Keratinocyte (primary cell): ENCODE data around the gene MBTPS1. TPM values are rescaled to one million over a fixed set of nuclear protein-coding genes. Genes with fewer than 3 reads are reported as not detected.

Experiments used
- DNase-seq: peaks from one replicate; pipeline ENCODE4 v3.0.0-alpha.2; 2011; ENCODE audit warnings: low read depth, missing footprints, low spot score
- FAIRE-seq: peaks from 2 replicates; lab custom pipeline; 2011; peaks lifted over from hg19 to GRCh38; lab: Jason Lieb, UNC
- H2AFZ ChIP-seq: 2 replicates; pipeline ENCODE4 v1.6.0; 2012; ENCODE audit warnings: low read length, control low read depth, inconsistent platforms; ENCODE audit not compliant: control insufficient read depth
- H3K27ac ChIP-seq: 2 replicates; pipeline ENCODE4 v1.5.1; 2011; ENCODE audit warnings: low read length; ENCODE audit not compliant: control insufficient read depth, insufficient read depth
- H3K27me3 ChIP-seq: 3 replicates; pipeline ENCODE4 v1.6.0; 2011; ENCODE audit warnings: low read length; ENCODE audit not compliant: control insufficient read depth, insufficient read depth; ENCODE audit errors: extremely low read depth
- H3K36me3 ChIP-seq, 2 experiments: 2 replicates in 1 of 2; 3 replicates in 1 of 2; pipeline ENCODE4 v1.5.1; 2011; ENCODE audit warnings: low read length in 2 of 2, mild to moderate bottlenecking in 1 of 2; ENCODE audit not compliant: control insufficient read depth in 2 of 2, insufficient read depth in 2 of 2; ENCODE audit errors: extremely low read depth in 1 of 2
- H3K4me1 ChIP-seq: 3 replicates; pipeline ENCODE4 v1.5.1; 2011; ENCODE audit warnings: low read length; ENCODE audit not compliant: control insufficient read depth, insufficient read depth; ENCODE audit errors: extremely low read depth
- H3K4me2 ChIP-seq: 3 replicates; pipeline ENCODE4 v1.6.0; 2011; ENCODE audit warnings: low read depth, low read length; ENCODE audit not compliant: control insufficient read depth, insufficient read depth; ENCODE audit errors: extremely low read depth
- H3K4me3 ChIP-seq, 3 experiments: fragments of 200-600 bp in 1 of 3; sonication (generic) in 1 of 3; 2 replicates in 2 of 3; 3 replicates in 1 of 3; pipeline ENCODE4 v1.5.1; 2011 to 2016; ENCODE audit warnings: low read length in 3 of 3, mild to moderate bottlenecking in 3 of 3, control low read depth in 2 of 3, inconsistent platforms in 1 of 3, low read depth in 1 of 3, mixed read lengths in 1 of 3, mixed run types in 1 of 3, moderate library complexity in 1 of 3; ENCODE audit not compliant: control insufficient read depth in 2 of 3, insufficient read depth in 2 of 3; ENCODE audit errors: extremely low read depth in 1 of 3
- H3K79me2 ChIP-seq: 2 replicates; pipeline ENCODE4 v1.6.0; 2012; ENCODE audit warnings: low read length; ENCODE audit not compliant: control insufficient read depth, insufficient read depth
- H3K9ac ChIP-seq: 3 replicates; pipeline ENCODE4 v1.6.0; 2011; ENCODE audit warnings: low read length; ENCODE audit not compliant: control insufficient read depth, insufficient read depth; ENCODE audit errors: extremely low read depth
- H3K9me1 ChIP-seq: 3 replicates; pipeline ENCODE4 v1.6.0; 2011; ENCODE audit warnings: low read length; ENCODE audit not compliant: control insufficient read depth, insufficient read depth; ENCODE audit errors: extremely low read depth
- H3K9me3 ChIP-seq: 2 replicates; pipeline ENCODE4 v1.5.1; 2012; ENCODE audit warnings: low read depth, low read length; ENCODE audit not compliant: control insufficient read depth
- H4K20me1 ChIP-seq: 3 replicates; pipeline ENCODE4 v1.6.0; 2011; ENCODE audit warnings: low read length; ENCODE audit not compliant: control insufficient read depth, insufficient read depth; ENCODE audit errors: extremely low read depth
- CTCF ChIP-seq, 3 experiments: IDR thresholded peaks in 1 of 3; conservative IDR thresholded peaks in 1 of 3; optimal IDR thresholded peaks in 1 of 3; 2 replicates in 2 of 3; 3 replicates in 1 of 3; pipeline versions ENCODE3 to v1.5.1; 2011; ENCODE audit warnings: low read length in 3 of 3, mild to moderate bottlenecking in 3 of 3, moderate library complexity in 2 of 3, control low read depth in 1 of 3, inconsistent platforms in 1 of 3; ENCODE audit not compliant: insufficient read depth in 2 of 3; ENCODE audit errors: extremely low read depth in 1 of 3
- EZH2 ChIP-seq: IDR thresholded peaks from one replicate; pipeline ENCODE4 v1.6.1; 2012; ENCODE audit warnings: inconsistent platforms, mild to moderate bottlenecking, low read length, moderate library complexity
- dilution Hi-C: fragments of 300-500 bp; cut with MboI; formaldehyde crosslinking; loops from one replicate; pipeline ENCODE4 v1.7.0; 2020; ENCODE audit warnings: low sequenced_read_pairs; ENCODE audit not compliant: extremely low pct_ligation_motif_present
- polyA plus RNA-seq, 5 experiments: library from polyadenylated mRNA; depleted of rRNA in 3 of 5; stranded (reverse) in 3 of 5; stranded (forward) in 1 of 5; unstranded in 1 of 5; fragments of >200 nt; gene quantifications; 1 replicate in 1 of 5; 2 replicates in 3 of 5; 3 replicates in 1 of 5; pipeline versions ENCODE4 v1.2.1 to v1.2.3, GENCODE V29; 2011 to 2012; ENCODE audit warnings: missing spikeins in 2 of 5, low read depth in 1 of 5, low replicate concordance in 1 of 5

Gene MBTPS1
- polyA plus RNA-seq, 1 donor (not counting 4 experiments of a cell fraction or from before 2014, with no cell fraction given), result 56.0 TPM

- peaks cover 52% of the 10 kb centered on the region for H3K27me3 ChIP-seq
- dilution Hi-C loops, result no loop called here
These were observed 75.6 kb downstream of the MBTPS1 start for GRCh38 chr16:84040823-84041820.

GRCh38 chr16:84040226-84040822 lies 76.4 kb downstream of the MBTPS1 start:
- Histone ChIP-seq H3K9ac (no peak overlapping the region), H3K79me2 (no peaks in the 10 kb centered on the region), H3K4me1 (no peaks in the 10 kb centered on the region), H3K9me1 (no peaks in the 10 kb centered on the region), H3K4me2 (no peak overlapping the region), H3K36me3 (no peaks in the 10 kb centered on the region), H3K27me3 (peaks cover 52% of the 10 kb centered on the region), H3K27ac (no peak overlapping the region), H3K9me3 (peaks cover 3% of the 10 kb centered on the region), H4K20me1 (no peaks in the 10 kb centered on the region), H3K4me3 (no peak overlapping the region), H2AFZ (no peak overlapping the region)
- dilution Hi-C loops, result no loop called here
- TF ChIP-seq CTCF (optimal IDR thresholded peaks at IDR 0.05 in 1 of 3, IDR thresholded peaks at IDR 0.05 in 1 of 3, conservative IDR thresholded peaks at IDR 0.05 in 1 of 3; ENCODE audit: extremely low read depth in 1 of 3, insufficient read depth in 2 of 3, low read length in 3 of 3), result no peak
- no peak for TF ChIP-seq EZH2
- no peak for DNase-seq
- no peak for FAIRE-seq

More at GRCh38 chr16:84040823-84041820, 75.6 kb downstream of the MBTPS1 start:
- Histone ChIP-seq H3K4me3 (no peak overlapping the region), H3K4me1 (no peaks in the 10 kb centered on the region), H3K4me2 (no peak overlapping the region), H3K36me3 (no peaks in the 10 kb centered on the region), H2AFZ (no peak overlapping the region), H3K27ac (no peak overlapping the region), H4K20me1 (no peaks in the 10 kb centered on the region), H3K79me2 (no peaks in the 10 kb centered on the region), H3K9ac (no peak overlapping the region), H3K9me3 (peaks cover 2% of the 10 kb centered on the region), H3K9me1 (no peaks in the 10 kb centered on the region)
- peak; percentile 58 for TF ChIP-seq EZH2
- no peak for TF ChIP-seq CTCF (optimal IDR thresholded peaks at IDR 0.05 in 1 of 3, IDR thresholded peaks at IDR 0.05 in 1 of 3, conservative IDR thresholded peaks at IDR 0.05 in 1 of 3; ENCODE audit: extremely low read depth in 1 of 3, insufficient read depth in 2 of 3, low read length in 3 of 3)
- FAIRE-seq, result no peak
- no peak for DNase-seq
